CD4-positive, alpha-beta T cell treated with Interleukin-6 at 100 ng/mL for 8 hours (primary cell): ENCODE data around the gene COX4I2.
"Not testable (repeated sequence)": the region's sequence is repeated elsewhere in the genome, so short reads cannot be mapped to it uniquely, and the experiment has no call there.

Experiments
- DNase-seq: peaks from one replicate; pipeline ENCODE4 v3.0.0-alpha.2; 2020; ENCODE audit warnings: mixed read lengths, low spot score

The COX4I2 gene

DNA sequence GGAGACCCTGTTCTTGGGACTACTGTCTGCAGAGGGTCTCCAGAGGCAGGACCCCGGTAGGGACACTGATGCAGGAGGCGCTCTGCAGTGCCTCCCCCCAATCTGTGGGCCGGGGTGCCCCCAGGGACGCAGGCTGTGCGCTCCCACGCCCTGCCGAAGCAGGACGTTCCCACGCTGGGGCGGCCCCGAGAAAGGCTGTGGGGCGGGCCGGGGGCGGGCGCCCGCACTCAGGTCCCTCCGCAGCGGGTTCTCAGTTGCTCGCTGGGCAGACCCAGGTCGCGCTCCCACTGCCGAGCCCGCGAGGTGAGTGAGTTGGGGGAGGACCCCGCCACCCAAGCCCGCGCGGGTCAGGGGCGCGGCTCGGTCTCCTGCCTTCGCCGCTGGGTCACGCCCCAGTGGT lies at the start of gene COX4I2:
TSS of gene COX4I2 (plus strand) at position 253 of the 400 bp plus-strand sequence. CDS start 1,106 bp downstream, outside the sequence.
- DNase-seq = no peak

GRCh38 chr20:31590717-31591225 lies 46.9 kb upstream of the COX4I2 start:
- no peak for DNase-seq

DNA sequence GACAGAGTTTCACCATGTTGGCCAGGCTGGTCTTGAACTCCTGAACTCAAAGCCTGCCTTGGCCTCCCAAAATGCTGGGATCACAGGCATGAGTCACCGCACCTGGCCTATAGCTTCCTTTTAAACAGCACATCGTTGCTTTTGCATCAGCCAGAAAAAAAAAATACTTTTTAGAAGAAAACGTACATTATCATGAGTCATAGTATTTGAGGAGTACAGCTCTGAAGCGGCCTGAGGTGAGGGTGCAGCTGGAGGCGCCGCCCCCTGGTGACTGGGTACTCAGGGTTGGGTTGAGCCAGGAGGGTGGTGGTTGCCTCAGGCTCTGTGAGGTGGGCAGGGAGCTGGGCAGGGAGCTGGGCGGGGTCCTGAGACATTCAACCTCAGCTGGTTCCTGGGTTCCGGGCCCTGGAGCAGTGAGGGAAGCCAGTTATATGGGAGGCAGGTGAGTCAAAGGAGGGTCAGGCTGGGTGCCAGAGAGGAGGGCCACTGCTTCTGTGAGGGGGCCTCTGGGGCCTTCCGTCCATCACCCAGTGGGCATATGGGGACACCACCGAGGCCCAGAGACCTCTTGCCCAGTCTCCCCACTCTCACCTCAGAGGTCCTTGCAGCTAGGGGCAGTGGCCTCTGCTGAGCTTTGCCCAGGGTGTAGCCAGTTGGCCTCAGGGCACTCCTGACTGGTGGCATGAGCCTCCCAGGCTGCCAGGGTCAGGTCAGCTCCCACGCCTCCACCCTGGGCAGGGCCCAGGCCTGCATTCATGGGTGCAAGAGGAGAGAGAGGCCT lies 44.3 kb upstream of the COX4I2 start:
- DNase-seq = no peak

GRCh38 chr20:31594002-31594557 lies 43.6 kb upstream of the COX4I2 start:
- no peak for DNase-seq

DNA sequence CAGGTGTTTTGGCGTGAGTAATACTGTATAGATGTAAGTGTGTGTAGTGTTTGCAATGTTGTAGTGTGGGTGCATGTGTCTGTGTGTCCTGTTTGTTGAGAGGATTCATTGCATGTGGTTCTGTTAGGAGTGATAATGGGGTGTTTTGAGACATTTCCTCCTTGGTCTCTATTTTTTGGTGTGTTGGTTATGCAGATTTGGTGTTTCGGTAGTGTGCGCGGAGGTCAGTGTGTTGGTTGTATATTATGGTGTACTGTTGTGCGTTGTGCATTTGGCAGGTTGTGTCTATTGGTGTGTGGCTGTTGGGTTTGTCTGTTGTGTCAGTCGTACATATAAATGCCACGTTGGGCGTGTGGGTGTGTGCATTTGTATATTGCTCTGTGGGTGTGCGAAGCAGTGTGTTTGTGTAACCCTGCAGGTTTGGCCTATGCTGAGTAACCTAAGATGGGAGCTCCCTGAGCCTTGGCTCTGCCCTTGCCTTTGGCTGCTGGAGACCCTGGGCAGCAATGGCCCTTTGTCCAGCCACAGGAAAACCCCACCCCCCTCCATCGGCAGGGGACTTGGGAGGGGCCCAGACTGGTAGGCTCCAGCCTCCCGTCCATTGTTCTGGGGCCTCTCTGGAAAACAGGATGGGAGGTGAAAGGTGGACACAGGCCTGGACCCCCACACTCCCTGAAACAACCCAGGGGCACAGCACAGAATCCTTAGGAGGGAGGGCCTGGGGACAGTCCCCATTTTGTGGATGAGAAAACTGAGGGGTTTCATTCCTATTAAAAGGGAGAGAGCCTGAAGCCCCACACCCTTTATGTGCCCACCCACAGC lies 42.9 kb upstream of the COX4I2 start:
- no peak for DNase-seq

DNA sequence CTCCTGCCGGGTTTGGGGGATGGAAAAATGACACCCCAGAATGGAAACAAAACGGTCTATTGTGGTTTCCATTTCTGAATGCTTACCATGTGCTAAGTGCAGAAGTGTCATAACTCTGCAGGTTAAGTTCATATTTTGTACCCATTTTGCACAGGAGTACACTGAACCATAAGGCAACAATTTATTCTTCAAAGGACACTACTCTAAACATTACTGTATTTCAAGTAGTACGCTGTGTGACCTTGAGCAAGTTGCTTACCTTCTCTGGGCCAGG lies 42.4 kb upstream of the COX4I2 start:
- DNase-seq = no peak

DNA sequence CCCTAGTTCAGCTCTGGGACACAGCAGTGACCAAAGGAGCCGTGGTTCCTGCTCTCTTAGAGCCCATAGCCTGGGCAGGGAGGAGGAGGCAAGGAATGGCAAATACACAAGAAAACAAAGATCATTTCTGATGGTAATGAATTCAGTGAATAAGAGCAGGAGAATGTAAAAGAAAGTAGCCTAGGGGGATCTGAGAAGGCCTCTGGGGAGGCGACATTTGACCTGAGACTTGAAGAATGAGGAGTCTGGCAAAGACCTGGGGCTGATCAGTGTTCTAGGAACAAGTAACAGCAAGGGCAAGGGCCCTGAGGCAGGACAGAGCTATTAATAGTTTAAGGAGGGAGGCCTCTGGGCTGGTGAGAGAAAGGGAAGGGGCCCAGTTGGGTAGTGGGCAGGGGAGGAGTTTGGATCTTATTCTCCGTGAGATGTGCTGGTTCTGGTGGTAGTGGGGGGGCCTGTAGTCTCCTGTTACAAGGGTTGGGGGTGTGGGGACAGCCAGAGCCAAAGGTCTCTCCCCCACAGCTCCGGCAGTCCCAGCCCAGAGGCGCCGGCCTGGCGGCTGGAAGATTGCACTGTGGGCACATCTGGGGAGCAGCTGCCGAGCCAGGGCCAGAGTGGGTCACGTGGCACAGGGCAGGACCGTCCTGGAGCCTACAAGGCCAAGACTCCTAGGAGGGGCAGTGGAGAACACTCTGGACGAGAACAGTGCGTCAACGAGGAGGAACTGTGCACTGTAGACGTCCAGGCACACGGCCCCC lies 41.9 kb upstream of the COX4I2 start:
- no peak for DNase-seq

- DNase-seq = not testable (repeated sequence)
Measured at GRCh38 chr20:31596412-31596715, 41.3 kb upstream of the COX4I2 start.

DNA sequence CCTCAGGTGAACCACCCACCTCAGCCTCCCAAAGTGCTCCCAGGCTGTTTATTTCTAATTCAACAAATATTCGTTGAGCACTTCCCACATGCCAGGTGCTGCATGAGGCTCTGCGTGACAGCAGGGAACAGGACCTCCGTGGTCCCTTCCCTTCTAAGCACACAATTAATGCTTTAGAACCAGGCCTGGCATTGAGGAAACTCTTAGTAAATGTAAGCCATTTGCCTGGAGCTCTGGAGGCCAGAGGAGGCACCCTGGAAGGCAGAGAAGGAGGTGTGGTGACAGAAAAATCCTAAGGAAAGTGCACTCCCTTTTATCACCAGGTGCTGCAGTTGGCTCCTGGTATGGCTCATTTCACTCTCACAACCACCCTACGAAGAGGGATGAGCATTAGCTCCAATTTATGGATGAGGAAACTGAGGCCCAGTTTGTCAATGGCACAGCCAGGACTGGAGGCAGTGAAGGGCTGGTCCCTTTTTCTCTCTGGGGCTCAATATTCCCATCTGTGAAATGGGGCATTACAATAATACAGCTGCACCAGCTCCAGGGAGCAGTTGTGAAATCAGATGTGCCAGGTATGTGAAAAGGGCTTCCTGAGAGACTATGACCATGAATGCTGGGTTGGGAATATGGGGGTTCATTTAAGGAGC lies 40.8 kb upstream of the COX4I2 start:
- no peak for DNase-seq

DNA sequence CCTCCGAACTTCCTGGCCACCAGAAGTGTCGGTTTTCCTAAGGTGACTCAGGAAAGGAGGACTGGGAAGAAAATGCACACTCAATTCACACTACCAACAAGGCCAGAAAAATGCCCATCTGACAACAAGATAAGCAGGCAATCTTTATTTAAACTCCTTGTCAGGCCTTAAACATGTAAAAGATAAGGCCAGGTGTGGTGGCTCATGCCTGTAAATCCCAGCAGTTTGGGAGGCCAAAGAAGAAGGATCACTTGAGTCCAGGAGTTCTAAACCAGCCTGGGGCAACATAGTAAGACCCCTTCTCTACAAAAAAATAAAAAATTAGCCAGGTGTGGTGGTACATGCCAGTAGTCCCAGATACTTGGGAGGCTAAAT lies 40.2 kb upstream of the COX4I2 start:
- DNase-seq = no peak

- DNase-seq = no peak
Measured at GRCh38 chr20:31602431-31602778, 35.3 kb upstream of the COX4I2 start.

DNA sequence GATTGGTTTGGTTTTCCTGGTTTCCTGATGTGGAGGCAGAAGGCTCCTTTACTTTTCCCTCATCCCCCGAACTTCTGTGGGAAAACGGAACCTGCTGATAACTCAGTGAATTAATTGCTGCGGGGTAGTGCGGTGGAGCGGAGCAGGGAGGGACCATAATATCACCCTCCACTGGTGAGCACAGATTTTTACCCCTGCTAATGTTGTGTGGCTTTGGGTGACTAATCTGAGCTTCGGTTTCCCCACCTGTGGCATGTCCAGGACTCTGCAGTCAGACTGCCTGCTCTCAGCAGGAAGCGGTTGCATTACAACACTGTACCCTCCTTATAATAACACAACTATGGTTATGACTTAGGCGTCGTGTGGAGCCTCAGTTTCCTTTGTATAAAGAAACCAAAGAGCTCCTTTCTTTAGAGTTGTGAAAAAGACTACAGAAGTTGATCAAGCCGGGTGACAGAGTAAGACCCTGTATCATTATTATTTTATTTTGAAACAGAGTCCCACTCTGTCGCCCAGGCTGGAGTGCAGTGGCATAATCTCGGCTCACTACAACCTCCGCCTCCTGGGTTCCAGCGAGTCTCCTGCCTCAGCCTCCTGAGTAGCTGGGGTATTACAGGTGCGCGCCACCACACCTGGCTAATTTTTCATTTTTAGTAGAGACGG lies 34.8 kb upstream of the COX4I2 start:
- peak; percentile 41 for DNase-seq

DNA sequence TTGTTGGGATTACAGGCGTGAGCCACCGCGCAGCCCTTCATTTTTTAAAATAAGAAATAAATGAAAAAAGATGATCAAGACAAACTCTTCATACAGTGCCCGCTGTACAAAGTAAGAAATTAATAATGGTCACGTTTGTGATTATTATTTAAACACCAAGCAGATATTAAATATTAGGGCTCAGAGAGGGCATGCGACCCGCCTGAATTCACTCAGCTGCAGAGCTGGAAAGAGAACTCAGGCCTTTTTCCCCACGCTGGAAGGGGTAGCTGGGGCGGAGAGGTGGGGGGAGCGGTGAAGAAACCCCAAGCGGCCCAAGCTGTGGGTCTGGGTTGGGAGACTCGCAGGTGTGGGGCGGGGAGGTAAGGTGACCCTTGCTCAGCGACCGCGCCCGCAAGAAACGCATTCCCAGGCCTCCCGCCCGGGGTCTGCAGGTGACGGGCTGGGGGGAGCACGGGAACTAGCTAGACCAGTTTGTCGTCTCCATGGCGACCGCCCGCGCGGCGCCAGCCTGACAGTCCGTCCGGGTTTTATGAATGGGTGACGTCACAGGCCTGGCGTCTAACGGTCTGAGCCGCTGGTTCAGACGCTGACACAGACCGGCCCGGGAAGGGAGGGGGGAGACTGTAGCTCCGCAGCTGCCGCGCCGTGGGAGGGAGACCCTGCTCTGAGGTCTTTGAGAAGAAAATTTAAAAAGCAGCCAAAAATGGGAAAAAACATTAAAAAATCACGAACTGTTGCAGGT lies 33.7 kb upstream of the COX4I2 start:
- DNase-seq = peak; percentile 64

DNA sequence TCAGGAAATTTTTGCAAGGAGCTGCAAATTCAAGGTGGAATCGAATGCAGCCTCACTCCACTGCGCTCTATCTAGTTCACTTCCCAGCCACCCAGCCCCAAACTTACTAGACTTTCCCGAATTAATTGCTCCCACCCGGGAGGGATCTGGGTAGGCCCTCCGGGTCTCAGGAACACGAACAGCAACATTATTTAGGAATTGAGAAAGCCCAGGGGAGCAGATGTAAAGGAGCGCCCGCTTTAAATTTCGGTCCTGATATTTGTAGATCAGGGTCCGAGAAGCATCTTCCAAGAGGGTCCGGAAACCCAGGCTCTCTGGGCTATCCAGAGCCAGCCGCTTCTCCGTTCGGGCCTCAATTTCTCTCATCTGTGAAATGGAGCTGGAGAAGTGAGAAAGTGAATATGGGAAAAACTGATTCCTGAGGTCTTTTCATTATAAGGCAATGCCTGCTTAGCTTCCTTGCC lies 33.1 kb upstream of the COX4I2 start:
- DNase-seq = no peak

- DNase-seq = peak; percentile 85
Measured at GRCh38 chr20:31605031-31605901, 32.4 kb upstream of the COX4I2 start, which contains the start of gene ID1. TSS of gene ID1 (plus strand) at chr20:31605289. CDS start at chr20:31605388, 99 bp downstream.

DNA sequence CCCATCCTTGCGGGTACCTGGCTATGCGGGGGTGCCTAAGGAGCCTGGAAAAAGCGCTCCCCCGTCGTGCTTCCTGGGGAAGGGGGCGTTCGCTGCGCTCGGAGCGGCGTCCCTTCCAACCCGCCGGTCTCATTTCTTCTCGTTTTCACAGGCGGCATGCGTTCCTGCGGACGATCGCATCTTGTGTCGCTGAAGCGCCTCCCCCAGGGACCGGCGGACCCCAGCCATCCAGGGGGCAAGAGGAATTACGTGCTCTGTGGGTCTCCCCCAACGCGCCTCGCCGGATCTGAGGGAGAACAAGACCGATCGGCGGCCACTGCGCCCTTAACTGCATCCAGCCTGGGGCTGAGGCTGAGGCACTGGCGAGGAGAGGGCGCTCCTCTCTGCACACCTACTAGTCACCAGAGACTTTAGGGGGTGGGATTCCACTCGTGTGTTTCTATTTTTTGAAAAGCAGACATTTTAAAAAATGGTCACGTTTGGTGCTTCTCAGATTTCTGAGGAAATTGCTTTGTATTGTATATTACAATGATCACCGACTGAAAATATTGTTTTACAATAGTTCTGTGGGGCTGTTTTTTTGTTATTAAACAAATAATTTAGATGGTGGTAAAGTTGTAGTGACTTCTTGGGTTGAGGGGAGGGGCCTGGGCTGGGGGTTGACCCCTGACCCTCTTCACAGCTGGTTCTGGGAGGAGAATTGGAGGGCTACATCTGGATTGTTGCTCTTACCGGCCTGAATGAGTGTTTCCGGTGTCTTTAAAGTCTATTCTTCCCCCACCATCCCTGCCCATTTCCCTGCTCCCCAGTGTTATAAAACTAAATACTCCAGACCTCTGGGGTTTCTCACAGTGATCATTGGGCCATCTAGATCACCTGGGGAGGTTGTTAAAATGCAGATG lies 31.6 kb upstream of the COX4I2 start:
- no peak for DNase-seq

DNA sequence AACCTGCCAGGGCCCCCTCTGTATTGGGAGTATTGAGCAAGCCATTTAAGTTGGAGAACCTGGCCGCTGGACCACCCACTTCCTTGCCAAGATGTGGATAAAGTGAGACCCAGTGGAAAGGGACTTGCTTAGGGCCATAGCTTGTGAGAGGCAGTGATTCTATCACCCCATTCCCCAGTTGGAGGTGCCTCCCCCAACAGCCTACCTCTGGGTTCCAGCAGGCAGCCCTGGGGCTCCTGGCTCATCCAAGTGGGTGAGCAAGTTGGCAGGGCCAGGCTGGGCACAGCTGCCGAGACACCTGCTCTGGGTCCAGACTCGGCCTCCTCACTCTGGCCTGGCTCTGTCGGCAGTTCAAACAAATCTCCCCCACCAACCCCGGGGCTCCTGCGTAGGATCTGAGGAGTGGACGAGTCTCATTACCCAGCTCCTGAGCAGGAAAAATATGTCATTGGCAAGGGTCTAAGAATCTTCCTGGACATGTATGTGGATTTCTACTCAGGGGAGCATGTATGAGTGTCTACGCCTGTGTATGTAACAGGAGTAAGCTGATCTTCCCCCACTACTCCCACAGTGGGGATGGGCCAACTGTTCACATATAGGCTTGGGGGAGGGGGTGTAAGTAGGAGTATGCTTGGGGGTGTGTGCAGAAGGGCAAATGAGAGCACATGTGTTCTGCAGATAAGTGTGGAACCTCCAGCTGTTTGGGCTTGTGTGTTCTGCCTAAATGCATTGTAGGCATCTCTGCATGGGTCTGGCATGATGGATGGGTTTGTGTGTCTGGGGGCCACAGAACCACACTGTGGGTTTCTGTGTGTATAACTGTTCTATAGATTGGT lies 30.7 kb upstream of the COX4I2 start:
- no peak for DNase-seq
